IMR-90 (cell line): ENCODE data around the gene FAM83C. TPM values are rescaled to one million over a fixed set of nuclear protein-coding genes. Genes with fewer than 3 reads are reported as not detected.

ENCODE experiments used
- ATAC-seq: fragments of 200-7000 bp; cut with Tn5 transposase; 2 replicates; pipeline ENCODE4 v1.9.1; 2020; ENCODE audit warnings: low read depth, mild to moderate bottlenecking, moderate library complexity
- BruUV-seq: library from RNA; stranded (reverse); fragments of 400-500 nt; replicated peaks from 2 replicates; lab custom pipeline; 2021; lab: Mats Ljungman, UMichigan
- CTCF ChIA-PET: fragments of 300-600 bp; formaldehyde crosslinking; extraction: SDS; loops from one replicate; lab custom pipeline; 2021; ENCODE audit warnings: antibody characterized with exemption; lab: Yijun Ruan, JAX
- POLR2A ChIA-PET: fragments of 300-600 bp; sonication (Branson Sonifier 250); formaldehyde crosslinking; loops from one replicate; lab custom pipeline; 2022; ENCODE audit warnings: antibody characterized with exemption; ENCODE audit not compliant: unreplicated experiment; lab: Charles Lee
- DNase-seq: peaks from one replicate; pipeline ENCODE4 v3.0.0; 2013
- H2AFZ ChIP-seq: replicated peaks from 2 replicates; pipeline ENCODE3; 2013; ENCODE audit warnings: low read length, mild to moderate bottlenecking; ENCODE audit not compliant: poor library complexity
- H2AK5ac ChIP-seq: 2 replicates; pipeline ENCODE4 v1.6.1; 2013; ENCODE audit warnings: low read depth, low read length, inconsistent platforms
- H2AK9ac ChIP-seq: replicated peaks from 2 replicates; pipeline ENCODE3; 2013; ENCODE audit warnings: mild to moderate bottlenecking, low read depth, low read length, moderate library complexity; ENCODE audit not compliant: poor library complexity
- H2BK120ac ChIP-seq: 2 replicates; pipeline ENCODE4 v1.6.1; 2013; ENCODE audit warnings: low read depth, low read length, inconsistent platforms
- H2BK15ac ChIP-seq: 3 replicates; pipeline ENCODE4 v1.6.1; 2013; ENCODE audit warnings: low read depth, low read length, inconsistent platforms
- H2BK20ac ChIP-seq: 2 replicates; pipeline ENCODE4 v1.6.1; 2013; ENCODE audit warnings: low read depth, mild to moderate bottlenecking, inconsistent platforms, low read length, moderate library complexity
- H2BK5ac ChIP-seq: 2 replicates; pipeline ENCODE4 v1.6.1; 2013; ENCODE audit warnings: mild to moderate bottlenecking, low read depth, low read length, inconsistent platforms; ENCODE audit not compliant: poor library complexity, severe bottlenecking
- H3K14ac ChIP-seq: replicated peaks from 2 replicates; pipeline ENCODE4 v1.6.1; 2013; ENCODE audit warnings: low read depth, low read length, inconsistent platforms
- H3K18ac ChIP-seq: 2 replicates; pipeline ENCODE4 v1.6.1; 2013; ENCODE audit warnings: low read depth, low read length, control low read depth
- H3K23ac ChIP-seq: 2 replicates; pipeline ENCODE4 v1.6.1; 2013; ENCODE audit warnings: low read depth, low read length, inconsistent platforms
- H3K27ac ChIP-seq: 2 replicates; pipeline ENCODE4 v1.5.1; 2013; ENCODE audit warnings: mild to moderate bottlenecking, control low read depth, low read length; ENCODE audit not compliant: insufficient read depth
- H3K27me3 ChIP-seq: 2 replicates; pipeline ENCODE4 v1.6.1; 2013; ENCODE audit warnings: low read length; ENCODE audit not compliant: control insufficient read depth, insufficient read depth
- H3K36me3 ChIP-seq: 2 replicates; pipeline ENCODE4 v1.6.1; 2013; ENCODE audit warnings: low read length, mixed read lengths; ENCODE audit not compliant: control insufficient read depth, insufficient read depth
- H3K4ac ChIP-seq: 2 replicates; pipeline ENCODE4 v1.6.1; 2013; ENCODE audit warnings: low read depth, low read length, inconsistent platforms
- H3K4me1 ChIP-seq: 2 replicates; pipeline ENCODE4 v1.6.1; 2013; ENCODE audit warnings: low read length, mixed read lengths; ENCODE audit not compliant: control insufficient read depth, insufficient read depth
- H3K4me2 ChIP-seq: 2 replicates; pipeline ENCODE4 v1.6.1; 2013; ENCODE audit warnings: low read depth, mild to moderate bottlenecking, control low read depth, low read length, moderate library complexity
- H3K4me3 ChIP-seq: 2 replicates; pipeline ENCODE4 v1.5.1; 2013; ENCODE audit warnings: low read depth, mild to moderate bottlenecking, control low read depth, low read length, moderate library complexity; ENCODE audit not compliant: insufficient read depth
- H3K56ac ChIP-seq: 2 replicates; pipeline ENCODE4 v1.6.1; 2013; ENCODE audit warnings: low read length, inconsistent platforms; ENCODE audit not compliant: insufficient read depth; ENCODE audit errors: extremely low read depth
- H3K79me1 ChIP-seq, 2 experiments: 2 replicates each; pipeline ENCODE4 v1.6.1; 2013; ENCODE audit warnings: low read length in 2 of 2, inconsistent platforms in 1 of 2, low read depth in 1 of 2
- H3K9ac ChIP-seq: 2 replicates; pipeline ENCODE4 v1.6.1; 2013; ENCODE audit warnings: low read depth, low read length, control low read depth
- H3K9me1 ChIP-seq: 2 replicates; pipeline ENCODE4 v1.6.1; 2013; ENCODE audit warnings: low read length, inconsistent platforms; ENCODE audit not compliant: insufficient read depth
- H3K9me3 ChIP-seq: 2 replicates; pipeline ENCODE4 v1.6.1; 2013; ENCODE audit warnings: low read length; ENCODE audit not compliant: control insufficient read depth, insufficient read depth
- H4K20me1 ChIP-seq: 2 replicates; pipeline ENCODE4 v1.6.1; 2013; ENCODE audit warnings: low read length, inconsistent platforms; ENCODE audit not compliant: insufficient read depth
- H4K5ac ChIP-seq: 2 replicates; pipeline ENCODE4 v1.6.1; 2013; ENCODE audit warnings: mild to moderate bottlenecking, low read depth, low read length, control low read depth
- H4K8ac ChIP-seq, 2 experiments: 2 replicates each; pipeline ENCODE4 v1.6.1; 2013; ENCODE audit warnings: low read depth in 2 of 2, low read length in 2 of 2, control low read depth in 1 of 2, inconsistent platforms in 1 of 2
- H4K91ac ChIP-seq: 2 replicates; pipeline ENCODE4 v1.6.1; 2013; ENCODE audit warnings: low read depth, low read length, inconsistent platforms; ENCODE audit not compliant: insufficient read depth
- BHLHE40 ChIP-seq: fragments of 150-350 bp; IDR thresholded peaks from 2 replicates; pipeline ENCODE4 v1.6.1; 2016; ENCODE audit warnings: mild to moderate bottlenecking, low read depth, low read length
- FOS ChIP-seq: fragments of 150-350 bp; IDR thresholded peaks from 2 replicates; pipeline ENCODE4 v1.6.1; 2016; ENCODE audit warnings: low read depth, low read length
- MAFK ChIP-seq: IDR thresholded peaks from 2 replicates; pipeline ENCODE4 v1.6.1; 2012; ENCODE audit warnings: low read depth, low read length, improper control_type of control experiment
- MAZ ChIP-seq: IDR thresholded peaks from 2 replicates; pipeline ENCODE4 v1.6.1; 2012; ENCODE audit warnings: low read depth, mild to moderate bottlenecking, low read length, improper control_type of control experiment, moderate library complexity, borderline replicate concordance
- NFE2L2 ChIP-seq: fragments of 150-350 bp; IDR thresholded peaks from 2 replicates; pipeline ENCODE4 v1.6.1; 2016; ENCODE audit warnings: low read depth, mild to moderate bottlenecking, low read length
- POLR2A ChIP-seq: IDR thresholded peaks from 2 replicates; pipeline ENCODE4 v1.6.1; 2012; ENCODE audit warnings: mild to moderate bottlenecking, low read depth, low read length
- RFX5 ChIP-seq: IDR thresholded peaks from 2 replicates; pipeline ENCODE4 v1.8.0; 2012; ENCODE audit warnings: low read depth, mild to moderate bottlenecking, low read length, moderate library complexity
- WGBS, 2 experiments: methylation state at CpG; one replicate each; pipeline versions ENCODE4 v1.1.5 to v1.1.7; 2013; ENCODE audit warnings: missing lambda C conversion rate in 2 of 2; ENCODE audit not compliant: insufficient read length in 1 of 2; ENCODE audit errors: extremely low coverage in 2 of 2; 5-methylcytosine and 5-hydroxymethylcytosine counted together
- dilution Hi-C: fragments of 300-500 bp; cut with HindIII; formaldehyde crosslinking; loops from one replicate; pipeline ENCODE4 v1.14.3; 2018; ENCODE audit warnings: low sequenced_read_pairs; ENCODE audit not compliant: unreplicated experiment
- in situ Hi-C: fragments of 300-500 bp; cut with MboI; formaldehyde crosslinking; loops from 3 replicates; pipeline ENCODE4 v1.14.3; 2019; ENCODE audit warnings: low sequenced_read_pairs, inconsistent platforms, mixed read lengths
- intact Hi-C: fragments of 100-400 bp; cut with micrococcal nuclease; formaldehyde crosslinking; loops from 2 replicates; pipeline ENCODE4 v1.10.0; 2022
- polyA plus RNA-seq, 3 experiments: library from polyadenylated mRNA; depleted of rRNA; stranded (reverse); fragments of >200 nt; gene quantifications; 2 replicates each; pipeline ENCODE4 v1.2.3, GENCODE V29; 2012; ENCODE audit warnings: low replicate concordance in 1 of 3
- total RNA-seq: library from RNA; depleted of rRNA; stranded (reverse); fragments of >200 nt; gene quantifications from 2 replicates; pipeline ENCODE4 v1.2.3, GENCODE V29; 2012
- TF ChIP-seq, protein P1 (sequence below): conservative IDR thresholded peaks from 2 replicates; pipeline ENCODE4 v1.5.1; 2012; ENCODE audit warnings: mild to moderate bottlenecking, low read depth, low read length, improper control_type of control experiment
- TF ChIP-seq, protein P2 (sequence below): fragments of 150-350 bp; IDR thresholded peaks from 2 replicates; pipeline ENCODE4 v1.6.1; 2017; ENCODE audit warnings: mild to moderate bottlenecking, antibody characterized with exemption, low read length, low read depth

The FAM83C gene
- total and polyA plus RNA-seq, 2 of the 4 experiments (the other 2 are of a cell fraction) = 0.02 TPM; not detected in 1

DNA sequence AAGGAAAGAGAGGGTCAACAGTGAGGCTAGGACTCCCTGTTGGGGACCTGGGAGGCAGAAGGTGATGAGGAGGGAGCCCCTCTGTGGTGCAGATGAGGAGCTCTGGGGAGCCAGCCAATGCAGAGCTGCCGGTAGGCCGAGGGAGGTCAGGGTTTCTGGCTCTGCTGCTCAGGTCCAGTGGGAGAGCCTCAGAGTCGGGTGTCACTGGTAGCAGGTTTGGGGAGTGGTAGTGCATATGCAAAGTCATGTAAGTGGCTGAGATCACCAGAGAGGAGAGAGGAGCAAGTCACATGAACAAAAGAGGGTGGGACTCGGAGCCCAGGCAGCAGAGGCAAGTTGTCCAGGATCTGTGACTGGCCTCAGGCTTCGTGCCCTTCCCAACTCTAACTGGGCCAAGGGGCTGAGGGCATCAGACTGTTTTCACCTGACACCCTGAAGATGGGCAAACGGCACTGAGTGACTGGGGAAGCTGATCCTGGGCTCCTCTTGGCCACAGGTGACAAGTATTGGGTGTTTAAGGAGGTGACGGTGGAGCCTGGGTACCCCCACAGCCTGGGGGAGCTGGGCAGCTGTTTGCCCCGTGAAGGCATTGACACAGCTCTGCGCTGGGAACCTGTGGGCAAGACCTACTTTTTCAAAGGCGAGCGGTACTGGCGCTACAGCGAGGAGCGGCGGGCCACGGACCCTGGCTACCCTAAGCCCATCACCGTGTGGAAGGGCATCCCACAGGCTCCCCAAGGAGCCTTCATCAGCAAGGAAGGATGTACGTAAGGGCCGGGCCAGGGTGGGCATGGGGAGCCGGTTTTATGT is 20.9 kb downstream of the FAM83C start:
- no peak for TF ChIP-seq MAZ
- TF ChIP-seq BHLHE40 = no peak
- TF ChIP-seq, protein P1, sequence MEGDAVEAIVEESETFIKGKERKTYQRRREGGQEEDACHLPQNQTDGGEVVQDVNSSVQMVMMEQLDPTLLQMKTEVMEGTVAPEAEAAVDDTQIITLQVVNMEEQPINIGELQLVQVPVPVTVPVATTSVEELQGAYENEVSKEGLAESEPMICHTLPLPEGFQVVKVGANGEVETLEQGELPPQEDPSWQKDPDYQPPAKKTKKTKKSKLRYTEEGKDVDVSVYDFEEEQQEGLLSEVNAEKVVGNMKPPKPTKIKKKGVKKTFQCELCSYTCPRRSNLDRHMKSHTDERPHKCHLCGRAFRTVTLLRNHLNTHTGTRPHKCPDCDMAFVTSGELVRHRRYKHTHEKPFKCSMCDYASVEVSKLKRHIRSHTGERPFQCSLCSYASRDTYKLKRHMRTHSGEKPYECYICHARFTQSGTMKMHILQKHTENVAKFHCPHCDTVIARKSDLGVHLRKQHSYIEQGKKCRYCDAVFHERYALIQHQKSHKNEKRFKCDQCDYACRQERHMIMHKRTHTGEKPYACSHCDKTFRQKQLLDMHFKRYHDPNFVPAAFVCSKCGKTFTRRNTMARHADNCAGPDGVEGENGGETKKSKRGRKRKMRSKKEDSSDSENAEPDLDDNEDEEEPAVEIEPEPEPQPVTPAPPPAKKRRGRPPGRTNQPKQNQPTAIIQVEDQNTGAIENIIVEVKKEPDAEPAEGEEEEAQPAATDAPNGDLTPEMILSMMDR = no peak
- no peak for TF ChIP-seq RFX5
- TF ChIP-seq POLR2A = no peak
- TF ChIP-seq, protein P2, sequence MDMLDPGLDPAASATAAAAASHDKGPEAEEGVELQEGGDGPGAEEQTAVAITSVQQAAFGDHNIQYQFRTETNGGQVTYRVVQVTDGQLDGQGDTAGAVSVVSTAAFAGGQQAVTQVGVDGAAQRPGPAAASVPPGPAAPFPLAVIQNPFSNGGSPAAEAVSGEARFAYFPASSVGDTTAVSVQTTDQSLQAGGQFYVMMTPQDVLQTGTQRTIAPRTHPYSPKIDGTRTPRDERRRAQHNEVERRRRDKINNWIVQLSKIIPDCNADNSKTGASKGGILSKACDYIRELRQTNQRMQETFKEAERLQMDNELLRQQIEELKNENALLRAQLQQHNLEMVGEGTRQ = no peak
- no peak for TF ChIP-seq NFE2L2
- no peak for TF ChIP-seq FOS
- no peak for TF ChIP-seq MAFK
- no TSS peak for BruUV-seq
- peaks cover 1% of the 10 kb centered on the region; the same call in 1 of the 2 replicates for H3K4me1 ChIP-seq

More for the DNA sequence above, 20.9 kb downstream of the FAM83C start:
- Histone ChIP-seq H2AK5ac (no peak overlapping the region), H3K27me3 (no peaks in the 10 kb centered on the region), H2BK15ac (no peak overlapping the region), H3K4ac (no peak overlapping the region), H4K5ac (no peak overlapping the region), H3K36me3 (peaks cover 44% of the 10 kb centered on the region), H4K91ac (no peak overlapping the region), H2BK120ac (no peak overlapping the region), H3K9me3 (no peaks in the 10 kb centered on the region), H3K79me1 (peaks cover 14 to 38% of the 10 kb centered on the region in 2 experiments), H3K4me2 (no peak overlapping the region), H3K9me1 (peaks cover 6% of the 10 kb centered on the region; the same call in 1 of the 2 replicates), H4K20me1 (0 out of 2 replicates have a peak, but pooled peaks cover 5% of the 10 kb centered on the region), H3K9ac (no peak overlapping the region), H3K14ac (no peak overlapping the region), H3K23ac (no peak overlapping the region), H3K4me3 (no peak overlapping the region), H2AFZ (peak overlapping the region; percentile 0), H2BK20ac (no peak overlapping the region), H2BK5ac (no peak overlapping the region), H4K8ac (no peak overlapping the region), H3K27ac (no peak overlapping the region), H3K56ac (no peak overlapping the region), H3K18ac (no peak overlapping the region), H2AK9ac (no peak overlapping the region)
- CTCF ChIA-PET = no interaction called here
- in situ Hi-C loops = loop anchor here (25.0 kb wide), 1 partner anchor 409 kb away; the partner anchor contains the start of gene GGT7
- dilution Hi-C loops = no loop called here
- ATAC-seq (no peak; the same call in 1 of the 2 replicates), DNase-seq (no peak)
- WGBS, 2 experiments = 93% methylated on average over 13 of the region's 20 CpGs; no CpG with 5 or more reads in 1 of the 2 experiments
- intact Hi-C loops = loop anchor here (10.0 kb wide), 2 partner anchors 164 to 396 kb away; partner anchors contain the start of genes ACSS2, GDF5 and GGT7
- POLR2A ChIA-PET = no interaction called here
